HG02943 (cell line): ENCODE measurements around the gene PARN.
"Not testable (repeated sequence)": the region's sequence is repeated elsewhere in the genome, so short reads cannot be mapped to it uniquely, and the experiment has no call there.

ENCODE experiments used
- ATAC-seq: cut with Tn5 transposase; IDR thresholded peaks from one replicate; pipeline ENCODE4 v1.9.1; 2021; ENCODE audit warnings: mild to moderate bottlenecking, low read depth, moderate library complexity; ENCODE audit not compliant: unreplicated experiment

Gene PARN

DNA sequence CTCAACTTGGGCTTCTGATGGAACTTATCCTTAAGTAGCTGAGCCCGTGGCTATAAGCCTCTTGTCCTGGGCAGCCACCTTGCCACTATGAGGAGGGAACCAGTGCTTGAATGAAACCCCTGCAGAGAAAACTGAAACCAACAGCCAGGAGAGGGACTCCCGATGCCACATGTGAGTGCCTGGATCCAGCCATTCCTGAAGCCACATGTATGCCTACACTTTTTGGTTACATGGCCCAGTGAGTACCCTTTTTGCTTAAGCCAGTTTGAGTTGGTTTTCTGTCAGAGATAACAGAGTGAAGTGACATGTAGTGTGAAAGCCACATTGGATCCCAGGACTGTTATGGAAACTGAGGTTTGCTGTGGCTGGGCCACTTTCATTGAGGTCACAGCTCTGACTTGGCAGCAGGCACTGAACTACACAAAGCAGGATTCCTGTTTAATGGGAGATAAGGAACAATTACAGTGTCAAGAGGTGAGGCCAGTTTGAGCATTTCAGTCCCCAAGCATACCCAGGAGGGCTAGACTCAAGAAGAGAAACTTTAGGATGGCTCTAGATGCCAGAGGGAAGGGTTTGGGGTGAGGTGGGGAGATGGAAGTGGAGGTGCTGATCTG, 222.2 kb downstream of the PARN start:
- ATAC-seq = no peak

DNA sequence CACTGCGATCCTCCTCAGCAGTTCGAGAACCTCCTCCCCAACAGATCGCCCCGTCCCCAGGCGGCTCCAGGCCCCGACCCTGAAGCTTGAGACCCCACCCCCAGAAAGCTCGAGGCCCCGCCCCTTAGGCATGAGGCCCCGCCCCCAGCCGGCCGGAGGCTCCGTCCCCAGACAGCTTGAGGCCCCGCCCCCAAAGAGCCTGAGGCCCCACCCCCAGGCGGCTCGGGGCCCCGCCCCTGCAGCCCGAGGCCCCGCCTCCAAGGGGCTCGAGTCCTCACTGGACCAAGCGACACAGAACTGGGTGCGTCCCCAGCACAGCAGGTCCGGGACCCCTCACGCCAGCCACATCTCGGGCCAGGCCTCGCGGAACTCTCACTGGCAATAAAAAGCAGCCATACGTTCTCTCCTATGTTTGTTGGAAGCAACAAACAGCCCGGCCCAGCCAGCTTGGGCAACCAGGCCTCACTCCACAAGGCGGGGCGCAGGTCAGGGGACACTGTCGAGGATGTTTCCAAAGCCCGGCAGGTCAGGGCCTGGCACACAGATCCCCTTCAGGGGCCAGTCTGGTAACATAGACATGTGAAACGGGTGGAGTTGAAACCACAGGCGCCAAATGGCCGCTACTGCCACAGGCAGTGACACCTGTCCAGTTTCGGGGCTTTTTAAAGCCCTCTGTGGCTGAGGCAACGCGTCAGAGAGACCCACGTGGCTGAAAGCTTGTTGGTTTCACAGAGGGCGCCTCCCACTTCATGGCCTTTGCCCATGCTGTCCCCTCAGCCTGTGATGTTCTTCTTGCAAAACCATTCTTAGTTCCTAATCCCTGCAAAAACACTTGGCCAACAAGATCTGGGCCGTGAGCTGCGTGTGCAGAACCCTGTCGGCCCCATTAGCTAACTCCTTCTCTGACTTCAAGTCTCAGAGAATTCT, 224.2 kb downstream of the PARN start:
- ATAC-seq = peak; percentile 86

DNA sequence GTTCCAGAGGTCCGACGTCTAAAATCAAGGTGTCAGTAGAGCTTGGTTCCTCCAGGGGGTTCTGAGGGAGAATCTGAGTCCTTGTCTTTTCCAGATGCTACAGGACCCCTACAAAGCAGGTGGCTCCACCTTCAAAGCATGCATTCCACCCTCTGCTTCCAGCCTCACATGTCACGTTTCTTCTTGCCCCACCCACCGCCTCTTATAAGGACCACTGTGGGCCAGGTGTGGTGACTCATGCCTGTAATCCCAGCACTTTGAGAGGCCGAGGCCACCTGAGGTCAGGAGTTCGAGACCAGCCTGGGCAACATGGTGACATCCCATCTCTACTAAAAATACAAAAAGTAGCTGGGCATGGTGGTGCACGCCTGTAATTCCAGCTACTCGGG, 227.1 kb downstream of the PARN start:
- not testable (repeated sequence) for ATAC-seq

DNA sequence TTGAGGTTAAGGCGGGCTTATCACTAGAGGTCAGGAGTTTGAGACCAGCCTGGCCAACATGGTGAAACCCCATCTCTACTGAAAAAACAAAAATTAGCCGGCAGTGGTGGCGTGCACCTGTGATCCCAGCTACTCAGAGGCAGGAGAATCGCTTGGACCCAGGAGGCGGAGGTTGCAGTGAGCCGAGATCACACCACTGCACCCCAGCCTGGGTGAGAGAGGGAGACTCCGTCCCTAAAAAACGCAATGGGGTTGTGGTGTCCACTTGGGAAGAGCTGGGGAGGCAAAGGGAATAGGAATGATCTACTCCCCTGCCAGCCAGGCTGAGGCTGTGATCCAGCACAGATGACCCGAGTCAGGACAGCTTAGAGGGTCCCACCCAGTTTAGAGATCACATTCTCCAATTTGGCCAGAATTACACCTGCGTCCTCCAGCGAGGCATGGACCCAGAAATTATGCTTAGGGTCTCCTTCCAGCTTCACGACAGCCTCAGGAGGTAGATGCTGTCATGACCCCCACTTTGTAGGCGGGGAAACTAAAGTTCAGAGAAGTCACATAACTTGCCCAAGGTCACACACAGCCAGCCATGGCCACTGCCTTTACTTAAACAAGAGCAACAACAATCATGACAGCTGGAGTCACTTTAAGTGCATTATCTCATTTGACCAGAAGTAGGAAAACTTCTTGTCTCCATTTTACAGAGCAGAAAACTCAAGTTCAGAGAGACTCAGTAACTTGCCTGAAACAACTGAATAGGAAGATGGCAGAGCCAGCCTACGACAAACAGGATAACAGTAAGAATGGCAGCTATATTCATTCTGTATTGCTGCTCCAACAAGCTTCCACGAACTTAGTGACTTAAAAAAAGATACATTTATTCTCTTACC, 227.7 kb downstream of the PARN start:
- ATAC-seq = not testable (repeated sequence)

DNA sequence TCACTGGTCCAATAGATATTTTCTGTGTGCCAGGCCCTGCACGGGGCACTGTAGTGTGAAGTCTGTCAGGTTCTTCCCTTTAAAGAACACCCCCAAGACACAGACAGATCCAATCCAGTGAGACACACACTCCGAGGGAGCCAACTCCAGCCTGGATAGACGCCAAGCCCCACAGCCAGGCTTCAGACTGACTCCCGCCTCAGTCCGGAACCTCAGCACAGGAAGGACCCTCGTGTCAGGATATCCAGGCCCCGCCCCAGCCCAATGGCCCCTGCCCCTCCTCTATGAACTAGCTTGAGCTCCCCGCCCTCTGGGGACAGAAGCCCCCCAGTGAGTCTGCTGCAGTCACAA, 228.4 kb downstream of the PARN start:
- not testable (repeated sequence) for ATAC-seq

DNA sequence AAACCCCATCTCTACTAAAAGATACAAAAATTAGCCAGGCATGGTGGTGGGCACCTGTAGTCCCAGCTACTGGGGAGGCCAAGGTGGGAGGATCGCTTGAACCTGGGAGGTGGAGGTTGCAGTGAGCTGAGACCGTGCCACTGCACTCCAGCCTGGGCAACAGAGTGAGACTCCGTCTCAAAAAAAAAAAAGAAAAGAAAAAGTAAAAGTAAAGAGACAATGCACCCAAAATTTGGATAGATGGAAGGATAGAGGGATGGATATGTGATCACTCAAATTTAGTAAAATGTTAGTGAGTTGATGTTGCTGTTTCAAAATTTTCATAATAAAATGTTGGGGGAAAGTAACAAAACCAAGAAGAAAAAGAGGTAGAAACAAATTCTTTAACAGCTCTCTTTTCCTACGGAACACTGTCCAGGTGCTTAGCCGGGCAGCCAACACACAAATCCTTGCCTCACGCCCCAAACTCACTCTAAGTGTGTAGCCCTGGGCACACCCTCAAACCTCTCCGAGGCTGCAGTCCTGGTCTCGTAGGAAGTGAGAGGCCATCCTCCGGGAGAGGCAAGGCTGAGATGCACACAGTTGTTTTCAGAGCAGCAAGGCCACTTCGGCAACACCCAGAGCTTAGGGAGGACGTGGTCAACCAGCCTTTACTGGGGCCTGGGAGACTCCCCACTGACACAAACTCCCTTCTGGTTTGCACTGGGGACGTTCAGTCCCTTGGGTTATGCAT, 228.9 kb downstream of the PARN start:
- not testable (repeated sequence) for ATAC-seq

DNA sequence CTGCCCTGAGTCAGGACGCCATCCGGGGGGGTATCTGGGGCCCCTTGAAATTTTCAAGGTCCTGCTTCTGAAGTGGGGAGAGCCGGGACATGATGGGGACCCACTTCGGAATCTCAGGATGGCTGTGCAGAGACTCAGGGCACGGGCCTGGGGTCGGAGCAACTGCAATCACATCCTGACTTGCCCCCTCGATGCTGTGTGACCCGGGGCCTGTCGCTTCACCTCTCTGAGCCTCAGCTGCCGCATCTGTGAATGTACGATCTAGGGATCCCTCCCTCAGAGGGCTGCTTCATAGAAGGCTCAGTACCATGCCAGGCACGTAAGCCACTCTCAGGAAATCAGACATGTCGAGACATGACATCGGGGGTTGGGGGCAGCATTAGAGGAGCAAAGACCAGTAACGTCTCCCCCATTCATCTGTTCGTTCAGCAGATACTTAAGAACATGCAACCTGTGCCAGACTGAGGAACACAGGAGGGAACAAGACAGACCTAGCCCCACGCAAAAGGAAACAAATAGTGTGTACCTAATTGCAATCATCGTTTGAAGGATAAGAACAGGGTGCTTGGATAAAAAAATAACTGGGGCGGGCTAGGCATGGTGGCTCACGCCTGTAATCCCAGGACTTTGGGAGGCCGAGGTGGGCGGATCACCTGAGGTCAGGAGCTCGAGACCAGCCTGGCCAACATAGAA, 229.6 kb downstream of the PARN start:
- ATAC-seq = no peak

DNA sequence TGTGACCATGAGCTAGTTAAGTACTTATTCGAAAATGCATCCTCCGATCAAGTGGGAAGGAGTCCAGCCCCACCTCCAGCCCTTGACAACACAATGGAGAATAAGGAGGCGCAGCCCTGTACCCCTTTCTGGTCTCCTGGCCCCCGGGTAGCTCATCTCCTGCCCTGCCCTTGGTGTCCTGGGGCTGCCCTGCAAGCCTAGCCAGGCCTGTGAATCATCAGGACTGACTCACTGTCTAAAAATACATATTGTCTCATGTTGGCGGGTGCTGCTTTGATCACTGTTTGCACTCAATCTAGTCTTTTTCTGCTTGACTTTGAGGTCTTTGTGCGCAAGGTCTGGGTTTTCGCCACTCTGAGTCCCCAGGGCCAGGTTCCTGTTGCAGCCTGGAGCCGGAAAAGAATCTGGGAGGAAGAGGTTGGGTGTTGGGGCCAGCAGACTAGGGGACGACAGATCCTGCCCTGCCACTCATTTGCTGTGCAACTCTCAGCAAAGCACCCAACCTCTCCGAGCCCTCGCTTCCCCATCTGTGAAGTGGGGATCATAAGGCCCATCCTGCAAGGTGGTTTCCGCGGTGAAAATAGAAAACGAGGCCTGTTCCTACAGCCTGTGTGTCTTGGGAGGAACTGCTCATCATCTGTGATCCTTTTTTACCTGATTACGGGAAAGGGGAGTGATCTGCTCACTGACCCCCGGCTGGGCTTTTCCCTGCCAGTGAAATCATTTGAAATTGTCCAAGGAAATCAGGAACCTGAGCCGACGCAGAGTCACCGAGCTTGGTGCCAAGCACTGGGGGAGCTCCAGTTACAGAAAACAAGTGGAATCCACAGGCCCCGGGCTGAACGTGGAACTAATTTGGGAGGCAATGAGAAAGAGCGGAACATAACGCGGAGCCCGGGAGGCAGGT, 230.4 kb downstream of the PARN start:
- ATAC-seq = no peak

DNA sequence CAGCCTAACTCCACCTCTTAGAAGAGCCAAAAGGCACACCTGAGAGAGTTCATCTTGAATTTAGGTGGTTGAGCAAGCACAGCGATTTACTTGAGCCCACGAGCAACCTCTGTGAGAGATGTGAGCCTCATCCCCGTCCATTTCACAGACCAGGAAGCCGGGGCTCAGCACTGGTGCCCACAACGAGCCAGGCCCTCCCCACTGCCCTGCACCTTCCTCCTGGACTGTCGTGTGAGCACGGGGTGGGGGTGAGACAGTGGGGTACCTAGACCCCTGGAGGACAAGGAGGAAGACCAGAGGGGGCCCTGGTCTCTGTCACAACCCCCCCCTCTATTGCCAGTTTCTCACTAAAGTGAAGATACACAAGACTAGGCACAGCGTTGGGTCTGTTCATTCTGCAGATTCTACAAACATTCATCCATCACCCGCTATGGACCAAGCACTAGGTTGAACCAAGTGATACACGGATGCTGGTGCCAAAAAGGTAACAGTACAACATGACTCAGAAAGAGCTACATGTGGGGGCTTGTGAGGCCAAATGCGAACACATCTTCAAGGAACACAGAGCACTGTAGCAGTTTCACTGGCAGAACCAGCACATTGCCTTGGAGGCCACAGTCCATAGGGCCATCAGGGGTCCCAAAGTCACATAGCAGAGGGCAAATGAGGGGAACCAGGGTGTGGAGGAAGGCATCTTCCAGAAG, 231.9 kb downstream of the PARN start:
- no peak for ATAC-seq

DNA sequence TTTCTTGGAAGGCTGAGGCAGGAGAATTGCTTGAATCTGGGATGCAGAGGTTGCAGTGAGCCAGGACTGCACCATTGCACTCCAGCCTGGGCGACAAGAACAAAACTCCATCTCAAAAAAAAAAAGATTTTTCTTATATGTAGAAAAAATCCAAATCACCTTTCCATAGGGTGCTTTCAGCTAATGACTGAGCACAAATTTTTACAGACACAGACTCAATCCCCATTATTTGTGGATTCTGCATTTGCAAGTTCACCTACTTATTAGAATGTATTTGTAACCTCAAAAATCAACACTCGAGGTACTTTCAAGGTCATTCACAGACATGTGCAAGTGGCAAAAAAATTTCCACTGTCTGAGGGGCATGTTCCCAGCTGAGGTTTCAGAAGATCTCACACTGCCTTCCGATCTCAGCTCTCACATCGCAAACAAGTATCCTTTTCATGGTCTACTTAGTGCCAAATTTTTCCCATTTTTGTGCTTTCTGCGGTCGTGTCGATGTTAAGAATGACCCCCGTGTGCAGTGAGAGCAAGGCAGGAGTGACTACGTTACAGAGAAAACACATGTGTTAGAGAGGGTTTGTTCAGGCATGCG, 234.3 kb downstream of the PARN start:
- ATAC-seq = not testable (repeated sequence)

DNA sequence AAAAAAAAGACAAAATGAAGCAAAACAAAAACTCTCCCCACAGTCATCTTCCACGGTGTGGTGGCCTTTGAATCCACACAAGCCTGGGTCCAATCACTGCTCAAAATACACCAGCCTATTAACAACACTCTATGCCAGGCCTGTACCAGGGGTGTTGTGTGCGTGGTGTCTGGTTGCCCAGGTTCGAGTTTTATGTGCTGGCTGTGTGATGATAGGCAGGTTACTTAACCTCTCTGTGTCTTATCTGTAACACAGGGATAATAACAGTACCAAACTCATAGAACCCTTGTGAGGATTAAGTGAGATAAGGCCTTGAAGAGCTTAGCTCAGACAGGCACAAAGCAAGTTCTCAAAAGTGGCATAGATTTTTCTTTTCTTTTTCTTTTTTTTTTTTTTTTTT, 235.2 kb downstream of the PARN start:
- ATAC-seq = no peak

DNA sequence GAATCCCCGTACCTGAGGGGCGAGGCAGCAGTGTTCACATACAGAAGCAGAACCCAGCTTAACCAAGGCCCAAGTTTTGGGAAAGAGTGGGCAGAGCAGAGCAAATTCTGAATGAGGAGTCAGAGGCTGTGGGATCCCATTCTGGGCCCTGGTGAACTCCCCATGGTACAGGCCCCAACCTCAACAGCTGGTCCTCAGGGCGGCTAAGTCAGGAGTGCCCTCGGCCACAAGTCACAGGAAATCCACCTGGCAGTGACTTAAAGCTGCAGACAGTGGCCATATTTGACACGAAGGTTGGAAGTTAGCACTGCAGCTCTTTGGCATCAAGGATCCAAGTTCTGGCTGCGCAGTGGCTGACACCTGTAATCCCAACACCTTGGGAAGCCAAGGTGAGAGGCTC, 237.1 kb downstream of the PARN start:
- ATAC-seq = no peak

DNA sequence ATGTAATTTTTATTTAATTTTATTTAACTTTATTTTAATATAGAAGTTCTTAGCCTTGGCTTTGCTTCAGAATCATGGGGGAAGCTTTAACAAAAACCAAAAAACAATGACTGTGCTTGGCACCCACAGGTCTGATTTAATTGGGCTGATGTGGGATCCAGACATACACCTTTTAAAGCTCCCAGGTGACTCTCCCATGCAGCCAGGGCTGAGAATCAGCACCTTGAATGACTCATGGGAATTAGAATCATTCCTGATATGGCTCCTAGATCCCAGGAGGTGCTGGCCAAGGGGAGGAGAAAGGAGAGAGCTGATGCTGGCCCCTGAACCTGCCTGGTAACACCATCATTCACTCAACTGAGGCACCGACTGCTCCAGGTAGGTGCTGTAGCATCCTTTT, 240.7 kb downstream of the PARN start:
- no peak for ATAC-seq

DNA sequence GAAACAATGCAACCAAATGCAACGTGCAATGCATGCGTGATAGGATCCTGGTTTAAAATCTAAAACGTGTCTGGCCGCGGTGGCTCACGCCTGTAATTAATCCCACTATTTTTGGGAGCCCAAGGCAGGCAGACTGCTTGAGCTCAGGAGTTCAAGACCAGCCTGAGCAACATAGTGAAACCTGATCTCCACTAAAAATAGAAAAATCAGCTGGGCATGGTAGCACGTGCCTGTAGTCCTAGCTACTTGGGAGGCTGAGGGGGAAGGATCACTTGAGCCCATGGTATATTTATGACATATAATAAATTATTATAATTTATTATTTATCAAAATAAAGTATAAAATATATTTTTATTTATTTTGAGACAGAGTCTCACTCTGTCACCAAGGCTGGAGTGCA, 241.8 kb downstream of the PARN start:
- ATAC-seq = no peak

DNA sequence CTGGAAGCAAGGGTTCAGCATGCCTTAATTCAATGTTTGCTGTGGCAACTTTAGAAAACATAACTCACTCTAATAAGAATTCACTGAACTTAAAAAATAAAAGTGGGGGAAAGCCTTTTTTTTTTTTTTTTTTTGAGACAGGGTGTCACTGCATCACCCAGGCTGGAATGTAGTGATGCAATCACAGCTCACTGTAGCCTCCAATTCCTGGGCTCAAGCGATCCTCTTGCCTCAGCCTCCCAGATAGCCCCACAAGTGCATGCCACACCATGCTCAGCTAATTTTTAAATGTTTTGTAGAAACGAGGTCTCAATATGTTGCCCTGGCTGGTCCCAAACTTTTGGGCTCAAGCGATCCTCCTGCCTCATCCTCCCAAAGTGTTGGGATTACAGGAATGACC, 243.9 kb downstream of the PARN start:
- ATAC-seq = no peak
